HUES6 (cell line): ENCODE measurements around the gene SPTBN5.

Source experiments
- H3K27ac ChIP-seq: 2 replicates; pipeline ENCODE4 v1.7.0; 2013; ENCODE audit warnings: low read depth, mild to moderate bottlenecking, low read length, inconsistent platforms
- H3K27me3 ChIP-seq: 2 replicates; pipeline ENCODE4 v1.6.1; 2013; ENCODE audit warnings: low read length; ENCODE audit not compliant: control insufficient read depth, insufficient read depth
- H3K36me3 ChIP-seq: 2 replicates; pipeline ENCODE4 v1.6.1; 2013; ENCODE audit warnings: low read length; ENCODE audit not compliant: control insufficient read depth, insufficient read depth
- H3K4me1 ChIP-seq: 2 replicates; pipeline ENCODE4 v1.6.1; 2013; ENCODE audit warnings: low read length; ENCODE audit not compliant: control insufficient read depth, insufficient read depth
- H3K4me3 ChIP-seq: 2 replicates; pipeline ENCODE4 v1.5.1; 2013; ENCODE audit warnings: low read depth, low read length
- H3K9ac ChIP-seq: one replicate; pipeline ENCODE4 v1.6.1; 2013; ENCODE audit warnings: mild to moderate bottlenecking, low read length
- H3K9me3 ChIP-seq: 2 replicates; pipeline ENCODE4 v1.6.1; 2013; ENCODE audit warnings: low read depth, low read length; ENCODE audit not compliant: control insufficient read depth, insufficient read depth

Gene SPTBN5

DNA sequence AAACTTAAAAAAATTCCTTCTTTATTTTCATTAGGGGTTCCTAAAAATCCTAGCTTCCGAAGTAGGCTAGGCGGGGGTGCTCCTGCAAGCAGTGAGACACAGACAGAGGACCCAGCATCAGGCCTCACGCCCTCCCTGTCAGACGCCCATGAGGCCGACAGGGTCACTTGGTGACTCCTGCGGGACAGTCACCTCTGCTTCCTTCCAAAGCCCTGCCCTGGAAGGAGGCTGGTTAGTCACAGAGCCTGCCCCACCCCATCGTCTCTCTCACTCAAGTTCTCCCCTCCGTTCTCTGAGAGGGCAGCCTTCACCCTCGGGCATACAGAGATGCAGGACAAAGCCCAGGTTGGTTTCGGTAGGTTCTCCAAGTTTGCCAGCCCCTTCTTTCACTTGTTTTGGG is 39.9 kb upstream of the SPTBN5 start:
- Histone ChIP-seq H3K27me3 (no peaks in the 10 kb centered on the region), H3K4me1 (peaks cover 33% of the 10 kb centered on the region), H3K9me3 (no peaks in the 10 kb centered on the region), H3K9ac (no peak overlapping the region), H3K36me3 (no peaks in the 10 kb centered on the region), H3K4me3 (no peak overlapping the region), H3K27ac (no peak overlapping the region)

DNA sequence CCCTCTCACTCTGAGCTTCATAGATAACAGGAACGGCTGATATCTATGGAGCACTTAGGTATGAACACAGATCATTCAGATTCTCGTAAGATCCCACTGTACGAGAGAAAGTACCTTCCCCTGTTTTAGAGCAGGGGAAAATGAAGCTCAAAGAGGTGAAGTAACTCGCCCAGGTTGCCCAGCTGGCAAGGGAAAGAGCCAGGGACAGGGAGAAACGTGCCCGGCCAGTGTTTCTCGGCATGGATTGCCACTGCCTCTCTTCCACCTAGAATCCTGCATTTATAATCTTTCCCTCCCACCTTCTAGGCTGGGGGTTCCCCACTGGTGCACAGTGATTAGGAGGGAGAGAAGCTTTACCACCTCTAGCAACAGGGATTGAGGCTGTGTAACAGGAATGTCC is 39.5 kb upstream of the SPTBN5 start:
- no peak overlapping the region for H3K27ac ChIP-seq
- no peaks in the 10 kb centered on the region for H3K9me3 ChIP-seq
- H3K4me3 ChIP-seq: no peak overlapping the region
- no peaks in the 10 kb centered on the region for H3K36me3 ChIP-seq
- peaks cover 36% of the 10 kb centered on the region for H3K4me1 ChIP-seq
- H3K9ac ChIP-seq: no peak overlapping the region
- no peaks in the 10 kb centered on the region for H3K27me3 ChIP-seq

DNA sequence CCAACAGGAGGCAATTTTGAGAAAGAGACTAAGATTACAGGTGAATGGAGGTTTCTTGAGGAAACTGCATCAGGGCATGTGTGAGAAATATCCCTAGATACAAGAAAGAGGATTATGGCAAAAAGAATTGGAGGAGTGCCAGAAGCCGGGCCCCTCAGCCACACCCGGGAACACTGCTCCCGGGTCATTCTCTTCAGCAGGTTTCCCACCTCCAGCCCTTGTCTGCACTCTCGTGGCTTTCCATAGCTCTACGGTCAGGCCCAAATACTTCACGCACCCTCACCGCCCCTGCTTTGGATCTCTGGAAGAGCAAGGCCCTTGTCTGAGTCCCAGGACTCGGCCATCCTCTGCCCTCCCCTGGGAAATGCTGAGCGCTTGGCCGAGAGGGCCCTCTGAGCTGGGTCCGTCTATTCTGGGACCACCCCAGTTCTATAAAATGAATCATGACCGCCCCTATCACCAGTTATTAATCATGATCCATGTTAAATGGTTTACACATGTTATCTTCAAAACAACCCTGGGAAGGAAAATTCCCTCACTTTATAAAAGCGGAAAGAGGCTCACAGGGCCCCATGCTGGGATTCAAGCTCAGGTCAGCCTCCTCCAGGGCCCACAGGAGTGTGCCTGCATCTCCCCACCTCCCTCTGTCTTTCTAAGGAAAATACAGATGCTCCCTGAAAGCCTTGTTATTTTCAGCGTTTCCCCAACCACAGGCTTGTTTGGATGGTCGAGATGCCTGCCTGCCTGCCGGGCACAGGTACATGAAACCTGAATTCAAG is 38.8 kb upstream of the SPTBN5 start:
- H3K27ac ChIP-seq: no peak overlapping the region

DNA sequence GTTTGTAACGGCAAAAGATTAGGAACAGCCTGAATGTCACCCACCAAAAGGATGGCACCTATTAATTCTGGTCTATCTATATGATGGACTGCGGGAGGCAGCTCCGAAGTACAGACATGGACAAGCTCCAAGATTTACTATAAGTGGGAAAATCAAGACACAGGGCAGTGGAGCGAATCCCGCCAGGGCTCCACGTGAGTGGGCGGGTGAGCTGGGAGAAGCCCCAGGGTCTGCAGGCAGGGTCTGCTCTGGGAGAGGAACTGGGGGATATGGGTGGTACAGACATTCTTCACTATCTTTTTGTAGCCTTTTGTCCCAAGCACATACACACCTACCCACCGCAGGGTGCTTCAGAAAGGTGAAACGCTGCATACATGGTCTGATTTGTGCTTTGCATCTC is 38.2 kb upstream of the SPTBN5 start:
- Histone ChIP-seq H3K36me3 (no peaks in the 10 kb centered on the region), H3K27me3 (no peaks in the 10 kb centered on the region), H3K9ac (no peak overlapping the region), H3K4me3 (no peak overlapping the region), H3K9me3 (no peaks in the 10 kb centered on the region), H3K4me1 (peaks cover 36% of the 10 kb centered on the region), H3K27ac (no peak overlapping the region)

More for the DNA sequence above, 38.8 kb upstream of the SPTBN5 start:
- no peaks in the 10 kb centered on the region for H3K36me3 ChIP-seq
- peaks cover 36% of the 10 kb centered on the region for H3K4me1 ChIP-seq
- no peaks in the 10 kb centered on the region for H3K27me3 ChIP-seq
- no peaks in the 10 kb centered on the region for H3K9me3 ChIP-seq
- H3K4me3 ChIP-seq: no peak overlapping the region
- no peak overlapping the region for H3K9ac ChIP-seq

DNA sequence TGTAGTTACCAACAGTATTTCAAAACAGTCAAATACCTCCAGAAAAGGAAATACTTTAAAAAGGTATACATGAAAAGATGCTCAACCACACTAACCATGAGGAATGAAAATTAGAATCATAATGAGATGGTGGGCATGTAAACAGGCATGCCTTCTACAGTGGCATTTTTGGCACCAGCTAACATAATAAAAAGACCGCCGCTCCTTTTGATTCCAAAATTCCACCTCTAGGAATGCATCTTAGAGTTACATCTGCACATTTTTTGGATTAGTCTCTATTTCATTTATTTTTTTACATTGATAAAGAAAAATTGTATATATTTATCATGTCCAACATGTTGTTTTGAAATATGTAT is 37.0 kb upstream of the SPTBN5 start:
- H3K27ac ChIP-seq: no peak overlapping the region

DNA sequence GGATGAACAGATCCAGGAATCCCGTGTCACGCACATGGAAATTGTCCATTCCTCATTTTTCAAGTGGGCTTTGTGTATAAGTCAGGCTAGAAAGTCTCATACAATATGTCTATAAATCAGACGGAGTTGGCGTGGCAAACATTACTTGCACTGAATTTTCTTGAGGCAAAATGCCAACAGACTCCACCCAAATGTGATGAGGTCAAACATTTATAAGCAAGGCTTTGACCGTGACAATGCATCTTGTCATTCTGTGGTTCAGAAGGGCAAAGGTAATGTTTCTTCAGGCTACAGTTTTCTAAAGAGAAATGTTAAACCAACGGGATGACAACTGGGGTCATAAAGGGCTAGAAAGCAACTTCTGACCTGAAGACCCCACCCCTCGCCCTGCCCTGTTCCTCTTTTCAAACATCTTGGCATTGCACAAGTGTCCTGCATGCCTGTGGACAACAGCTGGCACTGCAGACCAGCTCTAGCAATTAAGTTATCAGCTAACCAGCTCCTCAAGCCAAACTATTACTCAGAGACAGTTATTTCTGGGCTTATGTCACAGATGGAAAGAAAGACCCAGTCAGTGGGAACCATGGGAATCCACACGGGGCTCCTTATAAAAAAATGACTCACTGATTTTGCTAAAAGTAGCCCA is 36.5 kb upstream of the SPTBN5 start:
- Histone ChIP-seq H3K9me3 (no peaks in the 10 kb centered on the region), H3K4me1 (peaks cover 38% of the 10 kb centered on the region), H3K27me3 (no peaks in the 10 kb centered on the region), H3K9ac (no peak overlapping the region), H3K4me3 (no peak overlapping the region), H3K36me3 (peaks cover 3% of the 10 kb centered on the region; the same call in 1 of the 2 replicates), H3K27ac (no peak overlapping the region)

More for the DNA sequence above, 37.0 kb upstream of the SPTBN5 start:
- Histone ChIP-seq H3K4me3 (no peak overlapping the region), H3K36me3 (no peaks in the 10 kb centered on the region), H3K9me3 (no peaks in the 10 kb centered on the region), H3K4me1 (peaks cover 38% of the 10 kb centered on the region), H3K9ac (no peak overlapping the region), H3K27me3 (no peaks in the 10 kb centered on the region)

DNA sequence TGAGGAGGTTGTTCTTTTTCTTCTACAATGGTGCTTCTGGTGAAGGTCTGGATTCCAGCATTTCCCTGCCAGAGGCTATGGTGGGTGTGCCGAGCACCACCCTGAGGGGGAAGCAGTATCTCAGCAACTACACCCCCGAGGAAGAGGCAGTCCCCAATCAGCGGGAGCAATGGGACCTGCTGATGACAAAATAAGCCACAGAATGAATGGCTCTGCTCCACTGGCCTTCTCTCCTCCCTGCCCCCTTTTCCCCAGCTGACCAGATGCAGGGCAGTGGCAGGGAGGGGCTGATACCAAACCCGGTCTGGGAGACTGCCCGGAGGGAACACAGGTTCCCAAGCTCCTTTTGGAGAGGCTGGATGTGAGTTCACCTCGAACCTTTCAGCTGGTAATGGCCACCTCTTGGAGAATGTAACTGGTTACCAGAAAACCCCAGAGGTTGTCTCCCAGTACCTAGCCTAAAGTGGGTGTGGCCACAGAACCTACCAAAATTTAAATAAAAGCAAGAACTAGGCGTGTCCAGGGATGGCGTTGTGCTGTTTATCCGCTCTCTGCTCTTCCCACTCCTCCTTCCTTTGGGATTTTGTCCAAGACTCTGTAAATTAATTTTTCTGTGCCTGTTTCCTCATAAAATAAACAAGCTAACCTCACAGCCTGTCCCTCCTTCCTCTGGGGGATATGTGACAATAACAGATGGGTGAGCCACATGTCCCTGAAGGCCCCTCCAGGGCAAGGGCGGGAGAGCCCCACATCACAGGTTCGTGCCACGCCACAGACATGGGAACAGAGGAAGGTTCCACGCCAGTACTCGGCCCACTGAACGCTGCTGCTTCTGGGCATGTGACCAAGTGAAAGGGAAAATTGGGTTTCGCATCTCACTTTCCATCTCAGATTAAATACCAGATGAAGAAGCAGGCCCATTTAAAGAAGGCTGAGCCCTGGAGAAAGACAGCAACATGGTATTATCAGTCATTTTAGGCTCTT is 35.1 kb upstream of the SPTBN5 start:
- peaks cover 5% of the 10 kb centered on the region; the same call in 1 of the 2 replicates for H3K36me3 ChIP-seq
- H3K4me3 ChIP-seq: no peak overlapping the region
- H3K4me1 ChIP-seq: peaks cover 26% of the 10 kb centered on the region
- H3K9ac ChIP-seq: no peak overlapping the region
- H3K27ac ChIP-seq: no peak overlapping the region
- no peaks in the 10 kb centered on the region for H3K9me3 ChIP-seq
- H3K27me3 ChIP-seq: no peaks in the 10 kb centered on the region

DNA sequence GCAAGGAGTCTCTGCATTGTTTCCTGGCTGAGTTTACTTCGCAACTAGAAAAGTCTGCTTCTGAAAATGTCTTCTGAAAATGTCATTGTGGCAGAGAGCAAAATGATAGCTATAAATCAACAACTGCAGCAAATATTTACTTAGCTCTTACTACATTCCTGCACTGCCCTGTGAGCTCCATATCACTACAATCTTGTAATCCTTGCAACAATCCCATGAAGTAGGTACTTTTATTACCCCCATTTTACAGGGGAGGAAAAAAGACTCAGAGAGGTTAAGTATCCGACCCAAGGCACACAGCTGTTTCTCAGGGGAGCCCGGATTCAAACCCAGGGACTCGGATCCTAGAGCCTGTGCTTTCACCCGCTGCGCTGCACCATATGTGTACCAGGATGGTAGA is 34.2 kb upstream of the SPTBN5 start:
- H3K9me3 ChIP-seq: no peaks in the 10 kb centered on the region
- no peak overlapping the region for H3K4me3 ChIP-seq
- peaks cover 5% of the 10 kb centered on the region; the same call in 1 of the 2 replicates for H3K36me3 ChIP-seq
- H3K27ac ChIP-seq: no peak overlapping the region
- no peak overlapping the region for H3K9ac ChIP-seq
- H3K27me3 ChIP-seq: no peaks in the 10 kb centered on the region
- peaks cover 18% of the 10 kb centered on the region for H3K4me1 ChIP-seq

DNA sequence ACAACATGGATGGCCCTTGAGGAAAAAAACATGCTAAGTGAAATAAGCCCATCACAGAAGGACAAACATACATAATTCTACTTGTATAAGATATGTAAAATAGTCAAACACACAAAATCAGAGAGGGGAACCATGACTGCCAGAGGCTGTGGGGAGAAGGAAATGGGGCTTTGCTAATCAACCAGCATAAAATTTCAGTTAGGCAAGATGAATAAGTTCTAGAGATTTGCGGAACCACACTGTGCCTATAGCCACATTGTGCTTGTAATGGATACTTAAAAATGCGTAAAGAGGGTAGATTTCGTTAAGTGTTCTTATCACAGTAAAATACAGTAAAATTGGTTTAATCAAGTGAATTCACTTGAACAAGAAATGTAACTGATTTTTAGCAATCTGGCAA is 33.7 kb upstream of the SPTBN5 start:
- Histone ChIP-seq H3K27me3 (no peaks in the 10 kb centered on the region), H3K9ac (no peak overlapping the region), H3K4me3 (no peak overlapping the region), H3K4me1 (peaks cover 13% of the 10 kb centered on the region), H3K9me3 (no peaks in the 10 kb centered on the region), H3K27ac (no peak overlapping the region), H3K36me3 (peaks cover 5% of the 10 kb centered on the region; the same call in 1 of the 2 replicates)

DNA sequence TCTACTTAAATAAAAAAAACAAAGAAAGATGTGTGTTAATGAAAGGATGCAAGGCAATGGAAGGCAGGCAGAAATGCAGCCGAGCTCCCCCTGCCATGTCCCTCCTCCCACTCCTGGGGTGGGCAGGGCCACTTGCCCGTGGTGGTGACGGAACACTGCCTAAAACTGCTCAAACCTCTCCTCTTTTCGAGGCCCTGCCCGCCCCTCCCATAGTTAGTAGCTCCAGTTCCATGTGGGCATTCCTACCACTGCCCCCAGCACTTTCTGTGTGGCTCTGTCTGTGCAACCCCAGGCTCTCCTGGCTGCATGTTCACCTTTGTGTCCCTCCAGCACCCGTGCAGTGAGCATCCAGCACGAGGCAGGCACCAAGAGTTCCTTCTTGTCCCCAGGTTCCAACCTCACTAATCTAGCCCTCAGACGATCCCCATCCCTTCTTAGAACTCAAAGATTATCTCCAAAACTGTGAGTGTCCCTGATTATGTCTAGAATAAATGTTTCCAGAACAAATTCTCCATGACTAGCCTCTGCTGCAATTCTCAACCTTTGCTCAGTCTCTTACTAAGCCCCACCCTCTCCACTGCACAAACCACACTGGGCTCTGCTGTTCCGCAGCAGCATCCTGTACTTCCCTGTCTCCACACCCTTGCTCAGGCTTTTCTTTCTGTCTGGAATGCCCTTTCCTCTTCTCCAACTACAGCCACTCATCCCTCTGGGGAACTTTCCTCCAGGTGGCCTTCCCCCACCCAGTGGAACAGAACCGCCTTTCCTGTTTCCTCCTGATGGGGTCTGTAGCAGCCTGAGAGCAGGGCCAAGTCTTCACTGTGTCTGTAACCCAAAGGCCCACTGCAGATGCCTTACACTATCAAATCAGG is 32.6 kb upstream of the SPTBN5 start:
- Histone ChIP-seq H3K9me3 (no peaks in the 10 kb centered on the region), H3K4me1 (peaks cover 12% of the 10 kb centered on the region), H3K9ac (no peak overlapping the region), H3K27me3 (no peaks in the 10 kb centered on the region), H3K36me3 (peaks cover 5% of the 10 kb centered on the region; the same call in 1 of the 2 replicates), H3K4me3 (no peak overlapping the region), H3K27ac (no peak overlapping the region)
